Measurements from ENCODE around the gene ERO1A. TPM values are rescaled to one million over a fixed set of nuclear protein-coding genes. Genes with fewer than 3 reads are reported as not detected.

The ERO1A gene
- total and polyA plus RNA-seq, 2 of the 4 experiments (the other 2 are of a cell fraction), result 29.7 to 44.6 TPM

GRCh38 chr14:52656905-52657304 is 38.5 kb downstream of the ERO1A start:
- no peak overlapping the region for H3K23ac ChIP-seq (ENCODE audit: low read depth, low read length)
- H2AFZ ChIP-seq (replicated peaks; ENCODE audit: low read length, poor library complexity), result no peak overlapping the region
- H3K27ac ChIP-seq (ENCODE audit: insufficient read depth, low read length), result no peak overlapping the region
- no peak overlapping the region for H4K5ac ChIP-seq (ENCODE audit: low read depth, low read length)
- no peak overlapping the region for H3K4me2 ChIP-seq (ENCODE audit: low read depth, low read length)
- H2AK9ac ChIP-seq (replicated peaks; ENCODE audit: low read depth, low read length, poor library complexity), result no peak overlapping the region
- ChIA-PET CTCF (interaction anchor here (1.0 kb wide), 1 partner anchor 12 kb away, joined by 3 read pairs; no protein-coding TSS in a partner anchor), POLR2A (ENCODE audit: unreplicated experiment) (no interaction called here)
- peaks cover 11% of the 10 kb centered on the region for H3K36me3 ChIP-seq (ENCODE audit: control insufficient read depth, insufficient read depth, low read length)
- H3K9me3 ChIP-seq (ENCODE audit: control insufficient read depth, insufficient read depth, low read length), result no peaks in the 10 kb centered on the region
- peaks cover 5 to 9% of the 10 kb centered on the region in 2 experiments; a peak in 2 of 4 replicates for H3K79me1 ChIP-seq (ENCODE audit: low read depth in 1 of 2, low read length in 2 of 2)
- no peaks in the 10 kb centered on the region for H3K27me3 ChIP-seq (ENCODE audit: control insufficient read depth, insufficient read depth, low read length)
- ATAC-seq (ENCODE audit: low read depth) (no peak), DNase-seq (no peak)
- H3K4ac ChIP-seq (ENCODE audit: low read depth, low read length), result no peak overlapping the region
- no peak overlapping the region for H3K4me3 ChIP-seq (ENCODE audit: insufficient read depth, low read depth, low read length)
- H4K20me1 ChIP-seq (ENCODE audit: insufficient read depth, low read length), result no peaks in the 10 kb centered on the region
- TF ChIP-seq SMC3 (IDR thresholded peaks at IDR 0.05; ENCODE audit: low read depth, low read length), result no peak
- TF ChIP-seq RCOR1 (IDR thresholded peaks at IDR 0.05; ENCODE audit: insufficient replicate concordance, low read length), result no peak
- no peak for TF ChIP-seq FOS (IDR thresholded peaks at IDR 0.05; ENCODE audit: low read depth, low read length)
- TF ChIP-seq POLR2A (IDR thresholded peaks at IDR 0.05; ENCODE audit: low read depth, low read length), result no peak
- no peak for TF ChIP-seq BHLHE40 (IDR thresholded peaks at IDR 0.05; ENCODE audit: low read depth, low read length)
- no peak for TF ChIP-seq MXI1 (IDR thresholded peaks at IDR 0.05; ENCODE audit: borderline replicate concordance, low read depth, low read length)
- no peak for TF ChIP-seq CTCF (conservative IDR thresholded peaks at IDR 0.05; ENCODE audit: low read depth, low read length)
- no peak for TF ChIP-seq MAFK (IDR thresholded peaks at IDR 0.05; ENCODE audit: low read depth, low read length)
- no peak for TF ChIP-seq USF2 (IDR thresholded peaks at IDR 0.05; ENCODE audit: low read depth, low read length)
- TF ChIP-seq RFX5 (IDR thresholded peaks at IDR 0.05; ENCODE audit: low read depth, low read length), result no peak
- TF ChIP-seq MAZ (IDR thresholded peaks at IDR 0.05; ENCODE audit: borderline replicate concordance, low read depth, low read length), result no peak
- no peak for TF ChIP-seq ELK1 (IDR thresholded peaks at IDR 0.05; ENCODE audit: borderline replicate concordance, low read depth, low read length)
- BruUV-seq (replicated peaks), result no TSS peak
- H2AK5ac ChIP-seq (ENCODE audit: low read depth, low read length), result no peak overlapping the region
- H3K18ac ChIP-seq (ENCODE audit: low read depth, low read length), result no peak overlapping the region
- H3K9ac ChIP-seq (ENCODE audit: low read depth, low read length), result no peak overlapping the region
- no peak overlapping the region for H3K56ac ChIP-seq (ENCODE audit: extremely low read depth, insufficient read depth, low read length)
- H2BK5ac ChIP-seq (ENCODE audit: low read depth, low read length, poor library complexity, severe bottlenecking), result no peak overlapping the region
- H4K8ac ChIP-seq (ENCODE audit: low read depth in 2 of 2, low read length in 2 of 2), result no peak overlapping the region
- no peak overlapping the region for H3K14ac ChIP-seq (replicated peaks; ENCODE audit: low read depth, low read length)
- H2BK15ac ChIP-seq (ENCODE audit: low read depth, low read length), result no peak overlapping the region
- 0 out of 2 replicates have a peak, but pooled peaks cover 4% of the 10 kb centered on the region for H3K9me1 ChIP-seq (ENCODE audit: insufficient read depth, low read length)
- in situ Hi-C loops (cut with MboI; ENCODE audit: low sequenced_read_pairs) (no loop called here), dilution Hi-C loops (cut with HindIII; ENCODE audit: low sequenced_read_pairs, unreplicated experiment) (no loop called here), intact Hi-C loops (cut with micrococcal nuclease) (no loop called here)
- no peak overlapping the region for H2BK20ac ChIP-seq (ENCODE audit: low read depth, low read length)
- H2BK120ac ChIP-seq (ENCODE audit: low read depth, low read length), result no peak overlapping the region
- H3K4me1 ChIP-seq (ENCODE audit: control insufficient read depth, insufficient read depth, low read length), result no peaks in the 10 kb centered on the region
- no peak overlapping the region for H4K91ac ChIP-seq (ENCODE audit: insufficient read depth, low read depth, low read length)
